H1 (cell line): ENCODE data around the gene SCN2B.

Experiments
- CTCF ChIP-seq, 3 experiments: IDR thresholded peaks; 1 replicate in 2 of 3; 2 replicates in 1 of 3; pipeline versions ENCODE4 v1.5.1 to v1.6.1; 2011; ENCODE audit warnings: low read length in 3 of 3, mild to moderate bottlenecking in 3 of 3, inconsistent platforms in 2 of 3, low read depth in 1 of 3, moderate library complexity in 1 of 3; ENCODE audit not compliant: insufficient read depth in 1 of 3; ENCODE audit errors: control extremely low read depth in 1 of 3
- MAFK ChIP-seq: IDR thresholded peaks from 2 replicates; pipeline ENCODE4 v1.6.1; 2012; ENCODE audit warnings: low read depth, mild to moderate bottlenecking, improper control_type of control experiment, low read length
- POLR2AphosphoS5 ChIP-seq: IDR thresholded peaks from 2 replicates; pipeline ENCODE4 v1.6.1; 2011; ENCODE audit warnings: low read depth, low read length
- TCF12 ChIP-seq: IDR thresholded peaks from 2 replicates; pipeline ENCODE4 v1.6.1; 2011; ENCODE audit warnings: low read depth, mild to moderate bottlenecking, low read length
- ZNF274 ChIP-seq: IDR thresholded peaks from 2 replicates; pipeline ENCODE4 v1.7.0; 2012; ENCODE audit warnings: low read length, borderline replicate concordance; ENCODE audit errors: extremely low read depth

DNA sequence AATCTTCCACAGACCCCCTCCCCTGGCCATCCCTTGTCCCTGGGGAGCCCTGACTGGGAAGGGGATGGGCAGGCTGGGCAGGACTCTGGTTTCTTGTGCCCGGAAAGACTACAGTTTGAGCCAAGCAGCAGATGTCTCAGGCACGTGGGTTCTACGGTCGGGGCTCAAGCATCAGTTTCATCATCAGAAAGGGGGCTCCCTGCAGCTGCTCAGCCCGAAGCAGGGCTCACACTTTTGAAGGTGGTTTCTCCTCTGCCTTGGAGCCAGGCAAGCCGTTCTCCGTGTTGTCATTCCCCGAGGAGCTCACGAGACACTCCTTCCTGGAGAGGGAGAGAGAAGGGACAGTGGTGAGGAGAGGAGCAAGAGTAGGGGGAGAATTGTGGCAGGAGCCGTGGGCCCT lies 39.6 kb downstream of the SCN2B start:
- TF ChIP-seq POLR2AphosphoS5 = no peak
- no peak for TF ChIP-seq TCF12
- no peak for TF ChIP-seq CTCF (IDR thresholded peaks at IDR 0.05; ENCODE audit: control extremely low read depth in 1 of 3, insufficient read depth in 1 of 3, low read depth in 1 of 3, low read length in 3 of 3)
- TF ChIP-seq MAFK = no peak
- no peak for TF ChIP-seq ZNF274
